DND-41 (cell line): ENCODE measurements around the gene GRID2.

Source experiments
- ATAC-seq: fragments of 200-7000 bp; cut with Tn5 transposase; 3 replicates; pipeline ENCODE4 v1.9.1; 2021; ENCODE audit warnings: low read depth; ENCODE audit not compliant: insufficient read depth
- DNase-seq: peaks from one replicate; pipeline ENCODE4 v3.0.0-alpha.2; 2020
- H2AFZ ChIP-seq: 2 replicates; pipeline ENCODE4 v1.6.0; 2012; ENCODE audit warnings: low read depth, low read length
- H3K27ac ChIP-seq: 2 replicates; pipeline ENCODE4 v1.5.1; 2012; ENCODE audit warnings: low read length, inconsistent platforms
- H3K27me3 ChIP-seq: fragments of 200-600 bp; sonication (generic); 2 replicates; pipeline ENCODE4 v1.6.0; 2012; ENCODE audit warnings: low read length, mild to moderate bottlenecking, inconsistent platforms; ENCODE audit not compliant: insufficient read depth, poor library complexity
- H3K36me3 ChIP-seq: 2 replicates; pipeline ENCODE4 v1.5.1; 2012; ENCODE audit warnings: low read length, inconsistent platforms; ENCODE audit not compliant: insufficient read depth
- H3K4me1 ChIP-seq: 2 replicates; pipeline ENCODE4 v1.5.1; 2012; ENCODE audit warnings: mild to moderate bottlenecking, low read length; ENCODE audit not compliant: insufficient read depth
- H3K4me2 ChIP-seq: 2 replicates; pipeline ENCODE4 v1.6.0; 2012; ENCODE audit warnings: mild to moderate bottlenecking, moderate library complexity, low read length, inconsistent platforms; ENCODE audit not compliant: insufficient read depth
- H3K4me3 ChIP-seq, 2 experiments: fragments of 200-600 bp in 1 of 2; shearing (Covaris generic) in 1 of 2; 2 replicates each; pipeline ENCODE4 v1.5.1; 2012 to 2016; ENCODE audit warnings: inconsistent platforms in 2 of 2, low read length in 2 of 2, mild to moderate bottlenecking in 2 of 2, low read depth in 1 of 2, moderate library complexity in 1 of 2
- H3K79me2 ChIP-seq: 2 replicates; pipeline ENCODE4 v1.6.0; 2012; ENCODE audit warnings: low read length, inconsistent platforms; ENCODE audit not compliant: insufficient read depth
- H3K9ac ChIP-seq: 2 replicates; pipeline ENCODE4 v1.6.0; 2012; ENCODE audit warnings: low read depth, mild to moderate bottlenecking, inconsistent platforms, low read length, moderate library complexity
- H3K9me3 ChIP-seq: 2 replicates; pipeline ENCODE4 v1.5.1; 2012; ENCODE audit warnings: low read length, moderate library complexity, mild to moderate bottlenecking, inconsistent platforms; ENCODE audit not compliant: insufficient read depth, severe bottlenecking
- H4K20me1 ChIP-seq: 2 replicates; pipeline ENCODE4 v1.6.0; 2012; ENCODE audit warnings: low read length; ENCODE audit not compliant: insufficient read depth
- EZH2 ChIP-seq: IDR thresholded peaks from 3 replicates; pipeline ENCODE4 v1.6.1; 2012; ENCODE audit warnings: borderline replicate concordance, low read depth, mild to moderate bottlenecking, moderate library complexity, low read length, inconsistent platforms; ENCODE audit not compliant: severe bottlenecking
- TF ChIP-seq, protein P1 (sequence below): IDR thresholded peaks from 2 replicates; pipeline ENCODE4 v1.5.1; 2012; ENCODE audit warnings: borderline replicate concordance, low read length, moderate library complexity, mild to moderate bottlenecking; ENCODE audit not compliant: poor library complexity, severe bottlenecking; ENCODE audit errors: extremely low read depth

The GRID2 gene

GRCh38 chr4:93018806-93019205, 715.0 kb downstream of the GRID2 start:
- no peak overlapping the region for H3K4me2 ChIP-seq
- TF ChIP-seq, protein P1, sequence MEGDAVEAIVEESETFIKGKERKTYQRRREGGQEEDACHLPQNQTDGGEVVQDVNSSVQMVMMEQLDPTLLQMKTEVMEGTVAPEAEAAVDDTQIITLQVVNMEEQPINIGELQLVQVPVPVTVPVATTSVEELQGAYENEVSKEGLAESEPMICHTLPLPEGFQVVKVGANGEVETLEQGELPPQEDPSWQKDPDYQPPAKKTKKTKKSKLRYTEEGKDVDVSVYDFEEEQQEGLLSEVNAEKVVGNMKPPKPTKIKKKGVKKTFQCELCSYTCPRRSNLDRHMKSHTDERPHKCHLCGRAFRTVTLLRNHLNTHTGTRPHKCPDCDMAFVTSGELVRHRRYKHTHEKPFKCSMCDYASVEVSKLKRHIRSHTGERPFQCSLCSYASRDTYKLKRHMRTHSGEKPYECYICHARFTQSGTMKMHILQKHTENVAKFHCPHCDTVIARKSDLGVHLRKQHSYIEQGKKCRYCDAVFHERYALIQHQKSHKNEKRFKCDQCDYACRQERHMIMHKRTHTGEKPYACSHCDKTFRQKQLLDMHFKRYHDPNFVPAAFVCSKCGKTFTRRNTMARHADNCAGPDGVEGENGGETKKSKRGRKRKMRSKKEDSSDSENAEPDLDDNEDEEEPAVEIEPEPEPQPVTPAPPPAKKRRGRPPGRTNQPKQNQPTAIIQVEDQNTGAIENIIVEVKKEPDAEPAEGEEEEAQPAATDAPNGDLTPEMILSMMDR, result no peak
- no peak for TF ChIP-seq EZH2
- H2AFZ ChIP-seq, result no peak overlapping the region
- no peaks in the 10 kb centered on the region for H3K27me3 ChIP-seq
- H3K36me3 ChIP-seq, result no peaks in the 10 kb centered on the region
- no peaks in the 10 kb centered on the region for H3K79me2 ChIP-seq
- no peak overlapping the region for H3K9ac ChIP-seq
- no peak overlapping the region for H3K27ac ChIP-seq
- no peak overlapping the region for H3K4me3 ChIP-seq
- ATAC-seq, result no peak
- no peaks in the 10 kb centered on the region for H4K20me1 ChIP-seq
- no peaks in the 10 kb centered on the region for H3K4me1 ChIP-seq
- H3K9me3 ChIP-seq, result no peaks in the 10 kb centered on the region
- DNase-seq, result no peak

GRCh38 chr4:93029769-93030168, 726.0 kb downstream of the GRID2 start:
- H3K79me2 ChIP-seq, result no peaks in the 10 kb centered on the region
- H4K20me1 ChIP-seq, result no peaks in the 10 kb centered on the region
- H2AFZ ChIP-seq, result no peak overlapping the region
- TF ChIP-seq, protein P1, result no peak
- TF ChIP-seq EZH2, result no peak
- no peak overlapping the region for H3K4me3 ChIP-seq
- H3K4me2 ChIP-seq, result no peak overlapping the region
- H3K27me3 ChIP-seq, result no peaks in the 10 kb centered on the region
- no peaks in the 10 kb centered on the region for H3K36me3 ChIP-seq
- ATAC-seq (no peak), DNase-seq (no peak)
- H3K27ac ChIP-seq, result no peak overlapping the region
- H3K9ac ChIP-seq, result no peak overlapping the region
- H3K9me3 ChIP-seq, result no peaks in the 10 kb centered on the region
- H3K4me1 ChIP-seq, result no peaks in the 10 kb centered on the region

DNA sequence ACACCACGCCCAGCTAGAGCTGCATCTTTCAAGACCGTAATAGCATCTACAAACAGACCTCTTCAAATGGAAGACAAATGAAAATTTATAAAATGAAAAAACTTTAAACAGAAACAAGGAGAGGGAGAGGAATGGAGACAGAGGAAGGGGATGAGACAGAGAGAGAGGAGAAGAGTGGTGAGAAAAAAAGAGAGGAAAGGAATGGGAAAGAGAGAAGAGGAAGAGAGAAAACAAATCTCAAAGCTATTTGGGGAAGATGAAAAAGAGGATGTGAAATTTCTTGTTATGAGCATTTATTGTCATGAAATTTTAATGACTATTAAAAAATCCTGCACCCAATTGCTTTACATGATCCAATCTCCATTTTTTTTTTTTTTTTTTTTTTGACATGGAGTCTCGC, 726.9 kb downstream of the GRID2 start:
- Histone ChIP-seq H3K4me1 (no peaks in the 10 kb centered on the region), H3K4me2 (no peak overlapping the region), H3K27me3 (no peaks in the 10 kb centered on the region), H3K27ac (no peak overlapping the region), H3K9ac (no peak overlapping the region), H3K9me3 (no peaks in the 10 kb centered on the region), H3K79me2 (no peaks in the 10 kb centered on the region), H2AFZ (no peak overlapping the region), H3K4me3 (no peak overlapping the region), H4K20me1 (no peaks in the 10 kb centered on the region), H3K36me3 (no peaks in the 10 kb centered on the region)
- ATAC-seq (no peak), DNase-seq (no peak)
- no peak for TF ChIP-seq EZH2
- TF ChIP-seq, protein P1, result no peak

- TF ChIP-seq, protein P1, result no peak
- no peak for TF ChIP-seq EZH2
- no peak for ATAC-seq
- H3K4me1 ChIP-seq, result no peaks in the 10 kb centered on the region
Observed at GRCh38 chr4:93031431-93032098, 727.8 kb downstream of the GRID2 start.

More at GRCh38 chr4:93031431-93032098, 727.8 kb downstream of the GRID2 start:
- no peaks in the 10 kb centered on the region for H3K36me3 ChIP-seq
- H4K20me1 ChIP-seq, result no peaks in the 10 kb centered on the region
- H3K27me3 ChIP-seq, result no peaks in the 10 kb centered on the region
- H3K79me2 ChIP-seq, result no peaks in the 10 kb centered on the region
- H3K4me2 ChIP-seq, result no peak overlapping the region
- no peak for DNase-seq
- H3K4me3 ChIP-seq, result no peak overlapping the region
- H3K27ac ChIP-seq, result no peak overlapping the region
- no peaks in the 10 kb centered on the region for H3K9me3 ChIP-seq
- H3K9ac ChIP-seq, result no peak overlapping the region
- no peak overlapping the region for H2AFZ ChIP-seq
